Neural crest cell (in vitro differentiated cells): ENCODE results near the gene CAPN5. TPM values are rescaled to one million over a fixed set of nuclear protein-coding genes. Genes with fewer than 3 reads are reported as not detected.

Experiments
- DNase-seq: peaks from one replicate; pipeline ENCODE4 v3.0.0; 2021; ENCODE audit warnings: low read depth, mixed read lengths, low spot score
- H3K27ac Mint-ChIP-seq: one replicate; pipeline ENCODE4 v1.8.0; 2021; ENCODE audit warnings: mild to moderate bottlenecking, mixed read lengths; ENCODE audit not compliant: unreplicated experiment
- H3K27me3 Mint-ChIP-seq: 2 replicates; pipeline ENCODE4 v1.8.0; 2021; ENCODE audit warnings: low read depth, mild to moderate bottlenecking, mixed read lengths
- H3K36me3 Mint-ChIP-seq: 2 replicates; pipeline ENCODE4 v1.8.0; 2021; ENCODE audit warnings: low read depth, mild to moderate bottlenecking, mixed read lengths
- H3K4me1 Mint-ChIP-seq: 2 replicates; pipeline ENCODE4 v1.8.0; 2021; ENCODE audit warnings: mixed read lengths
- H3K4me3 Mint-ChIP-seq: one replicate; pipeline ENCODE4 v1.8.0; 2021; ENCODE audit warnings: mild to moderate bottlenecking, mixed read lengths
- H3K9me3 Mint-ChIP-seq: 2 replicates; pipeline ENCODE4 v1.8.0; 2021; ENCODE audit warnings: mixed read lengths
- total RNA-seq: library from RNA; stranded (reverse); gene quantifications from 2 replicates; pipeline ENCODE4 v1.2.1, GENCODE V29; 2021
- TF ChIP-seq, protein P1 (sequence below): fragments of 200-600 bp; sonication (generic); conservative IDR thresholded peaks from 2 replicates; pipeline ENCODE4 v1.5.0; 2021; ENCODE audit warnings: antibody characterized with exemption, mild to moderate bottlenecking

CAPN5 gene
- total RNA-seq, 1 donor from 2014 or later: 25.8 TPM

DNA sequence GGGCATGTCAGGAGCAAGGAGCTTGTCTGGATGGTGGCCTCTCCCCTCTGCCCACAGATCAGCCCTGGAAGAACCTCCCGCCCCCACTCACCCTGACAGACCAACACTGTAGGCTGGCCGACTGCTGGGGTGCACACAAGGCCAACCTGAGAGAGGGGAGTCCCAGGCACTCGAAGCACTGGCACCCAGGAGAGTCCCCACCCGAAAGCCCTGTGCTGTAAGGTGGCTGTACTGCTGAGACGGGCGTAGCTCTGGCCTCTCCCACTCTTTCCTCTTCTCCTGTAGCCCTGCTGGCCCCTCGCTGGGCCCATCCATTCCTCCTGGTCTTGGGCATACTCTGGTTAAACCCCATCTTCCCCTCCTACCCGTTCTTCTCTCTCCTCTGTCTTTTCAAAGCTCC, 101.0 kb downstream of the CAPN5 start:
- Mint-ChIP-seq H3K4me1 (peaks cover 19% of the 10 kb centered on the region), H3K36me3 (no peaks in the 10 kb centered on the region), H3K27ac (no peak overlapping the region), H3K27me3 (no peaks in the 10 kb centered on the region), H3K4me3 (no peak overlapping the region), H3K9me3 (no peaks in the 10 kb centered on the region)
- TF ChIP-seq, protein P1, sequence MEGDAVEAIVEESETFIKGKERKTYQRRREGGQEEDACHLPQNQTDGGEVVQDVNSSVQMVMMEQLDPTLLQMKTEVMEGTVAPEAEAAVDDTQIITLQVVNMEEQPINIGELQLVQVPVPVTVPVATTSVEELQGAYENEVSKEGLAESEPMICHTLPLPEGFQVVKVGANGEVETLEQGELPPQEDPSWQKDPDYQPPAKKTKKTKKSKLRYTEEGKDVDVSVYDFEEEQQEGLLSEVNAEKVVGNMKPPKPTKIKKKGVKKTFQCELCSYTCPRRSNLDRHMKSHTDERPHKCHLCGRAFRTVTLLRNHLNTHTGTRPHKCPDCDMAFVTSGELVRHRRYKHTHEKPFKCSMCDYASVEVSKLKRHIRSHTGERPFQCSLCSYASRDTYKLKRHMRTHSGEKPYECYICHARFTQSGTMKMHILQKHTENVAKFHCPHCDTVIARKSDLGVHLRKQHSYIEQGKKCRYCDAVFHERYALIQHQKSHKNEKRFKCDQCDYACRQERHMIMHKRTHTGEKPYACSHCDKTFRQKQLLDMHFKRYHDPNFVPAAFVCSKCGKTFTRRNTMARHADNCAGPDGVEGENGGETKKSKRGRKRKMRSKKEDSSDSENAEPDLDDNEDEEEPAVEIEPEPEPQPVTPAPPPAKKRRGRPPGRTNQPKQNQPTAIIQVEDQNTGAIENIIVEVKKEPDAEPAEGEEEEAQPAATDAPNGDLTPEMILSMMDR: no peak
- DNase-seq: no peak

GRCh38 chr11:77170107-77170506, 103.3 kb downstream of the CAPN5 start:
- no peaks in the 10 kb centered on the region for H3K27me3 Mint-ChIP-seq
- peaks cover 33% of the 10 kb centered on the region for H3K4me1 Mint-ChIP-seq
- peak overlapping the region; percentile 36 for H3K27ac Mint-ChIP-seq

DNA sequence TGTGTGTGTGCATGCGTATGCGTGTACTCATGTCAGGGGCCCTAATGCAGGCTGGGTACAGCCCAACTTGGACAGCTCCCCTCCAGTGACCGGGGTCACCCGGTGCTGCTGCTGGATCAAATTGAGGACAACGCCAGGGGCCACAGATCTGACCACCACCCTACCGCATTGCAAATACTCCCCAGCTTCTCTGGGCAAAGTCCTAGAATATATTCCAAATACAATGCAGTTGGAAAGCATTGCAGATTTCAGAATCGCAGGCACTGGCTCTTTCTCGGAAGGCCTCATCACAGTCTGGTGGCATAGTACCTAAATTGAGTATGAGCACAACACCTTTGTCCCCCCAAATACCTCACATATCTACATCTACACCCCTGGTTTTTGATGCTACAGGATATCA, 104.5 kb downstream of the CAPN5 start:
- Mint-ChIP-seq H3K9me3 (no peaks in the 10 kb centered on the region), H3K27me3 (no peaks in the 10 kb centered on the region), H3K36me3 (no peaks in the 10 kb centered on the region), H3K27ac (no peak overlapping the region), H3K4me1 (peaks cover 44% of the 10 kb centered on the region), H3K4me3 (no peak overlapping the region)
- TF ChIP-seq, protein P1: no peak
- no peak for DNase-seq

More at GRCh38 chr11:77170107-77170506, 103.3 kb downstream of the CAPN5 start:
- Mint-ChIP-seq H3K4me3 (no peak overlapping the region), H3K9me3 (no peaks in the 10 kb centered on the region), H3K36me3 (no peaks in the 10 kb centered on the region)
- TF ChIP-seq, protein P1: no peak
- DNase-seq: no peak

DNA sequence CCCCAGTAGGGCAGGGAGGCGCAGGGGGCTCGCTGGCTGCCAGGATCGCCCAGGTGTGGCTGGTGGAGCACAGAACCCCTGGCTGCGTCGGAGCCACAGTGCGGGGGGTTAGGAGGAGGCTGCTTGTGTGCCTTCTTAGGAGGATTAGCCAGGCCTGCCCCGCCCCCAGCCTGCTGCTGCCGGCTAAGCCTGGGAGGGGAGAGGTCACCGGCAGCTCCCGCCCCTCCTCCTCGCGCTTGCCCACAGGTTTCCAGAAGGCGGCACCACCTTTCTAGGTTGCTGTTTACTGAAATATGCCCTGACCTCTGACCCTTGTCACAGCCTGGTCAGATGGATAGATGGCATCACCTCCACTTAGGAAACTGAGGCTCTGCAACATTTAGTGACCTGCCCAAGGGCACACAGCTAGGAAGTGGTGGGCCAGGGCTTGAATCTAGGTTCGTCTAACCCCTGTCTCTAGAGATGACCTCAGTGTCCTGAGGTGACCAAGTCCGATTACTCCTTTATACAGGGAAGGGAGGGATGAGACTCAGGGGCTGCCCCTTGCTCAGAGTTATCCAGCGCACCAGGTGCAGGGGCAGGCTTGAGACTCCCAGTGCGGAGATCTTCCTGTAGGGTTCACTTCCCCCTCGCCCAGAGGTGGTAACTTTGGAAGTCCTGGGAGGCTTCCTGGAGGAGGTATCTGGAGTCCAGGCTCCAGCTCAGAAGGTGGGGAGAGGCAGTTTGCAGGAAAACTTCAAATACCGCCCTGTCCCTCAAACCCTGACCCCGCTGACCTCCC, 105.3 kb downstream of the CAPN5 start:
- Mint-ChIP-seq H3K4me1 (peaks cover 45% of the 10 kb centered on the region), H3K9me3 (no peaks in the 10 kb centered on the region), H3K27ac (no peak overlapping the region), H3K36me3 (no peaks in the 10 kb centered on the region), H3K27me3 (no peaks in the 10 kb centered on the region), H3K4me3 (no peak overlapping the region)
- TF ChIP-seq, protein P1: no peak
- DNase-seq: peak; percentile 38

DNA sequence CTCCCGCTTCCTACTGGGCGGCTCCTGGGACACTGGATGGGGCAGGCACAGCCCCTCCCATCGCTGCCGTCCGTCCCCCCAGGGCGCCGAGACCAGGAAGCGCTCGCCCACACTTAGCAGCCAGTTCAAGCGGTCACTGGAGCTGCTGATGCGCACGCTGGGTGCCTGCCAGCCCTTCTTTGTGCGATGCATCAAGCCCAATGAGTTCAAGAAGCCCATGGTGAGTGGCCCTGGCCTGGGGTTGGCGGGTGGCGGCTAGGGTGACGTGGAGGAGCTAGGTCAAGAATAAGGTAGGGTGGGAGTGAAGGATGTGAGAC, 105.9 kb downstream of the CAPN5 start:
- no peak overlapping the region for H3K4me3 Mint-ChIP-seq
- peaks cover 45% of the 10 kb centered on the region for H3K4me1 Mint-ChIP-seq
- no peaks in the 10 kb centered on the region for H3K27me3 Mint-ChIP-seq
- H3K36me3 Mint-ChIP-seq: no peaks in the 10 kb centered on the region
- H3K27ac Mint-ChIP-seq: no peak overlapping the region
- no peaks in the 10 kb centered on the region for H3K9me3 Mint-ChIP-seq
- TF ChIP-seq, protein P1: no peak
- DNase-seq: no peak
